Nephron (organoid): ENCODE measurements around the gene HDAC4.
A peak's percentile ranks its signal among the peaks of the same experiment; 100 is the strongest.

Experiments
- H3K27ac Mint-ChIP-seq, 3 experiments: 2 replicates each; pipeline ENCODE4 v1.8.0; 2020; ENCODE audit warnings: mixed read lengths in 3 of 3, mild to moderate bottlenecking in 2 of 3, moderate library complexity in 1 of 3
- H3K27me3 Mint-ChIP-seq: 2 replicates; pipeline ENCODE4 v1.8.0; 2021; ENCODE audit warnings: low read depth, mild to moderate bottlenecking, moderate library complexity, mixed read lengths
- H3K36me3 Mint-ChIP-seq: 2 replicates; pipeline ENCODE4 v1.8.0; 2020; ENCODE audit warnings: low read depth, mixed read lengths
- H3K4me1 Mint-ChIP-seq: 2 replicates; pipeline ENCODE4 v1.8.0; 2020; ENCODE audit warnings: mixed read lengths
- H3K4me3 Mint-ChIP-seq, 3 experiments: 2 replicates each; pipeline ENCODE4 v1.8.0; 2020; ENCODE audit warnings: mild to moderate bottlenecking in 3 of 3, mixed read lengths in 3 of 3, moderate library complexity in 2 of 3
- H3K9me3 Mint-ChIP-seq: 2 replicates; pipeline ENCODE4 v1.8.0; 2020; ENCODE audit warnings: mixed read lengths
- CTCF ChIP-seq, 3 experiments: fragments of 200-600 bp; sonication (generic); IDR thresholded peaks; one replicate each; pipeline ENCODE4 v1.5.0; 2021; ENCODE audit warnings: antibody characterized with exemption in 3 of 3; ENCODE audit not compliant: unreplicated experiment in 3 of 3

The HDAC4 gene

GRCh38 chr2:239122421-239123110, 278.3 kb downstream of the HDAC4 start:
- Mint-ChIP-seq H3K27ac (no peak overlapping the region), H3K9me3 (no peaks in the 10 kb centered on the region), H3K36me3 (peaks cover 33% of the 10 kb centered on the region), H3K4me1 (no peaks in the 10 kb centered on the region), H3K27me3 (peaks cover 6% of the 10 kb centered on the region), H3K4me3 (no peak overlapping the region)
- TF ChIP-seq CTCF (IDR thresholded peaks at IDR 0.05; ENCODE audit: unreplicated experiment in 3 of 3), result no peak

GRCh38 chr2:239121600-239122012, 279.2 kb downstream of the HDAC4 start:
- H3K36me3 Mint-ChIP-seq, result peaks cover 29% of the 10 kb centered on the region
- H3K9me3 Mint-ChIP-seq, result no peaks in the 10 kb centered on the region
- H3K4me3 Mint-ChIP-seq, result no peak overlapping the region
- H3K4me1 Mint-ChIP-seq, result no peaks in the 10 kb centered on the region
- H3K27ac Mint-ChIP-seq, result peak overlapping the region in 2 of 3 experiments; percentile 27 to 44
- peaks cover 6% of the 10 kb centered on the region for H3K27me3 Mint-ChIP-seq
- no peak for TF ChIP-seq CTCF (IDR thresholded peaks at IDR 0.05; ENCODE audit: unreplicated experiment in 3 of 3)

GRCh38 chr2:239120664-239121063, 280.2 kb downstream of the HDAC4 start:
- H3K27ac Mint-ChIP-seq, result no peak overlapping the region
- no peak overlapping the region for H3K4me3 Mint-ChIP-seq
- H3K9me3 Mint-ChIP-seq, result no peaks in the 10 kb centered on the region
- H3K27me3 Mint-ChIP-seq, result peaks cover 6% of the 10 kb centered on the region
- no peaks in the 10 kb centered on the region for H3K4me1 Mint-ChIP-seq
- peaks cover 25% of the 10 kb centered on the region for H3K36me3 Mint-ChIP-seq
- no peak for TF ChIP-seq CTCF (IDR thresholded peaks at IDR 0.05; ENCODE audit: unreplicated experiment in 3 of 3)

- peaks cover 14% of the 10 kb centered on the region for H3K36me3 Mint-ChIP-seq
- H3K4me1 Mint-ChIP-seq, result no peaks in the 10 kb centered on the region
- no peak overlapping the region for H3K27ac Mint-ChIP-seq
- TF ChIP-seq CTCF (IDR thresholded peaks at IDR 0.05; ENCODE audit: unreplicated experiment in 3 of 3), result no peak
- H3K27me3 Mint-ChIP-seq, result no peaks in the 10 kb centered on the region
- H3K9me3 Mint-ChIP-seq, result no peaks in the 10 kb centered on the region
- no peak overlapping the region for H3K4me3 Mint-ChIP-seq
These were observed 281.3 kb downstream of the HDAC4 start for GRCh38 chr2:239119346-239120126.

DNA sequence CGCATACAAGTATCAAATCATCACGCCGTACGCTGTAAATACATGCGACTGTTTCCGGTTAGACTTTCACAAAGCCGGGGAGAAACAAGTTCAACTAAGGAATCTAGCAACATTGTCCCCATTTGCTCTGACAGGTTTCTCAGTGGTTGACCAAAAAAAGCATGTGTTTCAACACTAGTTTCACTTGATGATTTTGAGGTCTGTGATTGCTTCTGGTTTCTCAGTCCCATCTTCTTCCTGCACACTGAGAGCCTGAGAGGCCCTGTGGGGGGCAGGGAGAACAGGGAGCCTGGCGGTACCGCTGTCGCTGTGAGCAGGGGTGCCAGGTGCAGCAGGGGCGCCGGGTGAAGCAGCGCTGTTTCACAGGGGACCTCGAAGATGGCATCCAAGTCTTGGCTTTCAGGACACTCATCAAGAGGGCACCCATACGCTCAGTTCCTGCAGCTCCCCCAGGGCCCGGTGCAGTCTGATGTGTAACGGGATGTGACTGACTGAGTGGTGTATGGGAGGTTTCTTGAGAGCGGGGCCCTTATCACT, 282.1 kb downstream of the HDAC4 start:
- no peaks in the 10 kb centered on the region for H3K27me3 Mint-ChIP-seq
- no peak for TF ChIP-seq CTCF (IDR thresholded peaks at IDR 0.05; ENCODE audit: unreplicated experiment in 3 of 3)
- no peaks in the 10 kb centered on the region for H3K4me1 Mint-ChIP-seq
- H3K9me3 Mint-ChIP-seq, result no peaks in the 10 kb centered on the region
- H3K27ac Mint-ChIP-seq, result no peak overlapping the region
- H3K36me3 Mint-ChIP-seq, result peaks cover 8% of the 10 kb centered on the region
- H3K4me3 Mint-ChIP-seq, result no peak overlapping the region
